Measurements from ENCODE around the gene TRMT13. TPM values are rescaled to one million over a fixed set of nuclear protein-coding genes. Genes with fewer than 3 reads are reported as not detected.

The TRMT13 gene
- total and polyA plus RNA-seq, 9 of the 15 experiments (the other 6 are each of a cell fraction or from before 2014, with no cell fraction given): 18.7 to 33.0 (median 28.9) TPM

DNA sequence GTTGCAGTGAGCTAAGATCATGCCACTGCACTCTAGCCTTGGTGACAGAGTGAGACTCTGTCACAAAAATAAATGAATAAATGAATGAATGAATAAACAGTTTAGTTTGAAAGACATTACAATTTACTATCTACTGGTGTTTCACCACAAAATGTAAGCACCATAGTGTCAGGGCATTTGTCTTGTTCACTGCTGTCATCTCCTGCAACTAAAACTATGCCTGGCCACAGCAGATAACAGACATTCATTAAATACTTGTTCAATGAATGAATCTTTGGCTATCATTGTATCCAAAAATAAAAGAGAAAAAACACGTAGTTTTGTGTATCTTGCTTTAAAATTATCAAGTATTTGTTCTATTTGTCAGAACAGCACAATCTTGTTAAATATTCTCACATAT, 32.8 kb upstream of the TRMT13 start (continued):
- TF ChIP-seq, protein P1, sequence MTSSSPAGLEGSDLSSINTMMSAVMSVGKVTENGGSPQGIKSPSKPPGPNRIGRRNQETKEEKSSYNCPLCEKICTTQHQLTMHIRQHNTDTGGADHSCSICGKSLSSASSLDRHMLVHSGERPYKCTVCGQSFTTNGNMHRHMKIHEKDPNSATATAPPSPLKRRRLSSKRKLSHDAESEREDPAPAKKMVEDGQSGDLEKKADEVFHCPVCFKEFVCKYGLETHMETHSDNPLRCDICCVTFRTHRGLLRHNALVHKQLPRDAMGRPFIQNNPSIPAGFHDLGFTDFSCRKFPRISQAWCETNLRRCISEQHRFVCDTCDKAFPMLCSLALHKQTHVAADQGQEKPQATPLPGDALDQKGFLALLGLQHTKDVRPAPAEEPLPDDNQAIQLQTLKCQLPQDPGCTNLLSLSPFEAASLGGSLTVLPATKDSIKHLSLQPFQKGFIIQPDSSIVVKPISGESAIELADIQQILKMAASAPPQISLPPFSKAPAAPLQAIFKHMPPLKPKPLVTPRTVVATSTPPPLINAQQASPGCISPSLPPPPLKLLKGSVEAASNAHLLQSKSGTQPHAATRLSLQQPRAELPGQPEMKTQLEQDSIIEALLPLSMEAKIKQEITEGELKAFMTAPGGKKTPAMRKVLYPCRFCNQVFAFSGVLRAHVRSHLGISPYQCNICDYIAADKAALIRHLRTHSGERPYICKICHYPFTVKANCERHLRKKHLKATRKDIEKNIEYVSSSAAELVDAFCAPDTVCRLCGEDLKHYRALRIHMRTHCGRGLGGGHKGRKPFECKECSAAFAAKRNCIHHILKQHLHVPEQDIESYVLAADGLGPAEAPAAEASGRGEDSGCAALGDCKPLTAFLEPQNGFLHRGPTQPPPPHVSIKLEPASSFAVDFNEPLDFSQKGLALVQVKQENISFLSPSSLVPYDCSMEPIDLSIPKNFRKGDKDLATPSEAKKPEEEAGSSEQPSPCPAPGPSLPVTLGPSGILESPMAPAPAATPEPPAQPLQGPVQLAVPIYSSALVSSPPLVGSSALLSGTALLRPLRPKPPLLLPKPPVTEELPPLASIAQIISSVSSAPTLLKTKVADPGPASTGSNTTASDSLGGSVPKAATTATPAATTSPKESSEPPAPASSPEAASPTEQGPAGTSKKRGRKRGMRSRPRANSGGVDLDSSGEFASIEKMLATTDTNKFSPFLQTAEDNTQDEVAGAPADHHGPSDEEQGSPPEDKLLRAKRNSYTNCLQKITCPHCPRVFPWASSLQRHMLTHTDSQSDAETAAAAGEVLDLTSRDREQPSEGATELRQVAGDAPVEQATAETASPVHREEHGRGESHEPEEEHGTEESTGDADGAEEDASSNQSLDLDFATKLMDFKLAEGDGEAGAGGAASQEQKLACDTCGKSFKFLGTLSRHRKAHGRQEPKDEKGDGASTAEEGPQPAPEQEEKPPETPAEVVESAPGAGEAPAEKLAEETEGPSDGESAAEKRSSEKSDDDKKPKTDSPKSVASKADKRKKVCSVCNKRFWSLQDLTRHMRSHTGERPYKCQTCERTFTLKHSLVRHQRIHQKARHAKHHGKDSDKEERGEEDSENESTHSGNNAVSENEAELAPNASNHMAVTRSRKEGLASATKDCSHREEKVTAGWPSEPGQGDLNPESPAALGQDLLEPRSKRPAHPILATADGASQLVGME (CRISPR knock-in tag; IDR thresholded peaks at IDR 0.05): no peak
- TF ChIP-seq, protein P2, sequence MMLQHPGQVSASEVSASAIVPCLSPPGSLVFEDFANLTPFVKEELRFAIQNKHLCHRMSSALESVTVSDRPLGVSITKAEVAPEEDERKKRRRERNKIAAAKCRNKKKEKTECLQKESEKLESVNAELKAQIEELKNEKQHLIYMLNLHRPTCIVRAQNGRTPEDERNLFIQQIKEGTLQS (IDR thresholded peaks at IDR 0.05): no peak
- TF ChIP-seq, protein P2 (CRISPR knock-in tag; conservative IDR thresholded peaks at IDR 0.05): no peak
- TF ChIP-seq, protein P3, sequence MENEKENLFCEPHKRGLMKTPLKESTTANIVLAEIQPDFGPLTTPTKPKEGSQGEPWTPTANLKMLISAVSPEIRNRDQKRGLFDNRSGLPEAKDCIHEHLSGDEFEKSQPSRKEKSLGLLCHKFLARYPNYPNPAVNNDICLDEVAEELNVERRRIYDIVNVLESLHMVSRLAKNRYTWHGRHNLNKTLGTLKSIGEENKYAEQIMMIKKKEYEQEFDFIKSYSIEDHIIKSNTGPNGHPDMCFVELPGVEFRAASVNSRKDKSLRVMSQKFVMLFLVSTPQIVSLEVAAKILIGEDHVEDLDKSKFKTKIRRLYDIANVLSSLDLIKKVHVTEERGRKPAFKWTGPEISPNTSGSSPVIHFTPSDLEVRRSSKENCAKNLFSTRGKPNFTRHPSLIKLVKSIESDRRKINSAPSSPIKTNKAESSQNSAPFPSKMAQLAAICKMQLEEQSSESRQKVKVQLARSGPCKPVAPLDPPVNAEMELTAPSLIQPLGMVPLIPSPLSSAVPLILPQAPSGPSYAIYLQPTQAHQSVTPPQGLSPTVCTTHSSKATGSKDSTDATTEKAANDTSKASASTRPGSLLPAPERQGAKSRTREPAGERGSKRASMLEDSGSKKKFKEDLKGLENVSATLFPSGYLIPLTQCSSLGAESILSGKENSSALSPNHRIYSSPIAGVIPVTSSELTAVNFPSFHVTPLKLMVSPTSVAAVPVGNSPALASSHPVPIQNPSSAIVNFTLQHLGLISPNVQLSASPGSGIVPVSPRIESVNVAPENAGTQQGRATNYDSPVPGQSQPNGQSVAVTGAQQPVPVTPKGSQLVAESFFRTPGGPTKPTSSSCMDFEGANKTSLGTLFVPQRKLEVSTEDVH (IDR thresholded peaks at IDR 0.05; ENCODE audit: low read depth, partially characterized antibody): no peak
- TF ChIP-seq PHTF2 (CRISPR knock-in tag; IDR thresholded peaks at IDR 0.05) (no peak), SOX6 (IDR thresholded peaks at IDR 0.05) (0 out of 2 replicates have a peak, but pooled peaks have one; percentile 14), FOXA3 (CRISPR knock-in tag; conservative IDR thresholded peaks at IDR 0.05 in 1 of 2, IDR thresholded peaks at IDR 0.05 in 1 of 2) (no peak), RAD51 (IDR thresholded peaks at IDR 0.05; ENCODE audit: borderline replicate concordance, low read depth) (no peak), SMARCB1 (IDR thresholded peaks at IDR 0.05; ENCODE audit: insufficient read length, low read depth) (no peak), NFE2 (IDR thresholded peaks at IDR 0.05; ENCODE audit: low read depth) (no peak), TEAD4 (IDR thresholded peaks at IDR 0.05; ENCODE audit: low read length) (peak; percentile 62), TEAD4 (CRISPR knock-in tag; IDR thresholded peaks at IDR 0.05; ENCODE audit: borderline replicate concordance) (no peak), TAL1 (IDR thresholded peaks at IDR 0.05) (peak; percentile 63), ZNF24 (IDR thresholded peaks at IDR 0.05) (peak; percentile 48; the same call in 1 of the 2 replicates), TFAM (CRISPR knock-in tag; conservative IDR thresholded peaks at IDR 0.05) (no peak)
- TF ChIP-seq, protein P4, sequence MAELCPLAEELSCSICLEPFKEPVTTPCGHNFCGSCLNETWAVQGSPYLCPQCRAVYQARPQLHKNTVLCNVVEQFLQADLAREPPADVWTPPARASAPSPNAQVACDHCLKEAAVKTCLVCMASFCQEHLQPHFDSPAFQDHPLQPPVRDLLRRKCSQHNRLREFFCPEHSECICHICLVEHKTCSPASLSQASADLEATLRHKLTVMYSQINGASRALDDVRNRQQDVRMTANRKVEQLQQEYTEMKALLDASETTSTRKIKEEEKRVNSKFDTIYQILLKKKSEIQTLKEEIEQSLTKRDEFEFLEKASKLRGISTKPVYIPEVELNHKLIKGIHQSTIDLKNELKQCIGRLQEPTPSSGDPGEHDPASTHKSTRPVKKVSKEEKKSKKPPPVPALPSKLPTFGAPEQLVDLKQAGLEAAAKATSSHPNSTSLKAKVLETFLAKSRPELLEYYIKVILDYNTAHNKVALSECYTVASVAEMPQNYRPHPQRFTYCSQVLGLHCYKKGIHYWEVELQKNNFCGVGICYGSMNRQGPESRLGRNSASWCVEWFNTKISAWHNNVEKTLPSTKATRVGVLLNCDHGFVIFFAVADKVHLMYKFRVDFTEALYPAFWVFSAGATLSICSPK (IDR thresholded peaks at IDR 0.05; ENCODE audit: borderline replicate concordance): no peak
- TF ChIP-seq, protein P5, sequence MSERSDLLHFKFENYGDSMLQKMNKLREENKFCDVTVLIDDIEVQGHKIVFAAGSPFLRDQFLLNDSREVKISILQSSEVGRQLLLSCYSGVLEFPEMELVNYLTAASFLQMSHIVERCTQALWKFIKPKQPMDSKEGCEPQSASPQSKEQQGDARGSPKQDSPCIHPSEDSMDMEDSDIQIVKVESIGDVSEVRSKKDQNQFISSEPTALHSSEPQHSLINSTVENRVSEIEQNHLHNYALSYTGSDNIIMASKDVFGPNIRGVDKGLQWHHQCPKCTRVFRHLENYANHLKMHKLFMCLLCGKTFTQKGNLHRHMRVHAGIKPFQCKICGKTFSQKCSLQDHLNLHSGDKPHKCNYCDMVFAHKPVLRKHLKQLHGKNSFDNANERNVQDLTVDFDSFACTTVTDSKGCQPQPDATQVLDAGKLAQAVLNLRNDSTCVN (CRISPR knock-in tag; IDR thresholded peaks at IDR 0.05): no peak

Data from K562 (cell line).